CD14-positive monocyte (primary cell): ENCODE measurements around the gene PRAME. TPM values are rescaled to one million over a fixed set of nuclear protein-coding genes. Genes with fewer than 3 reads are reported as not detected.
"Not testable (repeated sequence)": the region's sequence is repeated elsewhere in the genome, so short reads cannot be mapped to it uniquely, and the experiment has no call there.

Experiments
- DNase-seq, 3 donors: peaks; one replicate each; pipeline ENCODE4 v3.0.0-alpha.2; 2011 to 2022
- H2AFZ ChIP-seq: 2 replicates; pipeline ENCODE4 v1.6.0; 2012; ENCODE audit warnings: mild to moderate bottlenecking, low read depth, low read length, inconsistent platforms; ENCODE audit not compliant: insufficient read depth, poor library complexity, severe bottlenecking
- H3K27ac ChIP-seq, 2 donors: 1 replicate in 1 of 2; 2 replicates in 1 of 2; pipeline ENCODE4 v1.5.1; 2012 to 2013; ENCODE audit warnings: low read length in 2 of 2, control low read depth in 1 of 2, inconsistent platforms in 1 of 2, low read depth in 1 of 2, mild to moderate bottlenecking in 1 of 2
- H3K27me3 ChIP-seq, 2 donors: one replicate each; pipeline versions ENCODE4 v1.6.0 to v1.6.1; 2011 to 2013; ENCODE audit warnings: low read length in 2 of 2; ENCODE audit not compliant: control insufficient read depth in 2 of 2, insufficient read depth in 2 of 2
- H3K36me3 ChIP-seq, 2 donors: replicated peaks in 1 of 2; 1 replicate in 1 of 2; 2 replicates in 1 of 2; pipeline versions ENCODE4 v1.5.1 to v1.6.1; 2012 to 2013; ENCODE audit warnings: low read length in 2 of 2, control low read depth in 1 of 2, inconsistent platforms in 1 of 2, mild to moderate bottlenecking in 1 of 2; ENCODE audit not compliant: insufficient read depth in 2 of 2, control insufficient read depth in 1 of 2
- H3K4me1 ChIP-seq, 2 donors: 1 replicate in 1 of 2; 2 replicates in 1 of 2; pipeline versions ENCODE4 v1.5.1 to v1.6.1; 2012 to 2013; ENCODE audit warnings: low read length in 2 of 2, control low read depth in 1 of 2, inconsistent platforms in 1 of 2, mild to moderate bottlenecking in 1 of 2, moderate library complexity in 1 of 2; ENCODE audit not compliant: insufficient read depth in 2 of 2, control insufficient read depth in 1 of 2
- H3K4me2 ChIP-seq: replicated peaks from 2 replicates; pipeline ENCODE3; 2012; ENCODE audit warnings: low read length, moderate library complexity, mild to moderate bottlenecking; ENCODE audit not compliant: poor library complexity, severe bottlenecking; ENCODE audit errors: extremely low read depth
- H3K4me3 ChIP-seq, 3 experiments: fragments of 200-600 bp in 1 of 3; sonication (generic) in 1 of 3; replicated peaks in 1 of 3; 1 replicate in 2 of 3; 2 replicates in 1 of 3; pipeline ENCODE4 v1.5.1; 2011 to 2013; ENCODE audit warnings: low read length in 3 of 3, mild to moderate bottlenecking in 3 of 3, control low read depth in 2 of 3, low read depth in 2 of 3, inconsistent platforms in 1 of 3, moderate library complexity in 1 of 3
- H3K79me2 ChIP-seq: 2 replicates; pipeline ENCODE4 v1.6.0; 2012; ENCODE audit warnings: mild to moderate bottlenecking, control low read depth, inconsistent platforms, low read length, moderate library complexity; ENCODE audit not compliant: insufficient read depth
- H3K9ac ChIP-seq: 2 replicates; pipeline ENCODE4 v1.6.0; 2017; ENCODE audit warnings: low read length, mild to moderate bottlenecking; ENCODE audit not compliant: insufficient read depth, poor library complexity, severe bottlenecking
- H3K9me3 ChIP-seq, 2 donors: replicated peaks in 1 of 2; 1 replicate in 1 of 2; 2 replicates in 1 of 2; pipeline versions ENCODE4 v1.5.1 to v1.6.1; 2012 to 2013; ENCODE audit warnings: low read length in 2 of 2, control low read depth in 1 of 2; ENCODE audit not compliant: control insufficient read depth in 1 of 2, insufficient read depth in 1 of 2
- H4K20me1 ChIP-seq: 2 replicates; pipeline ENCODE4 v1.6.0; 2012; ENCODE audit warnings: mild to moderate bottlenecking, low read length, control low read depth, moderate library complexity; ENCODE audit not compliant: insufficient read depth
- H3K27ac Mint-ChIP-seq, 7 donors: one replicate each; pipeline ENCODE4 v1.8.0; 2020; ENCODE audit warnings: mild to moderate bottlenecking in 7 of 7, mixed read lengths in 7 of 7, moderate library complexity in 6 of 7, inconsistent platforms in 2 of 7
- H3K27me3 Mint-ChIP-seq, 3 donors: one replicate each; pipeline ENCODE4 v1.8.0; 2021 to 2022; ENCODE audit warnings: low read depth in 3 of 3, mild to moderate bottlenecking in 3 of 3, mixed read lengths in 3 of 3, moderate library complexity in 3 of 3, inconsistent platforms in 1 of 3
- H3K36me3 Mint-ChIP-seq, 2 donors: one replicate each; pipeline ENCODE4 v1.8.0; 2020; ENCODE audit warnings: mixed read lengths in 2 of 2, inconsistent platforms in 1 of 2, mild to moderate bottlenecking in 1 of 2
- H3K4me1 Mint-ChIP-seq: one replicate; pipeline ENCODE4 v1.8.0; 2020; ENCODE audit warnings: mild to moderate bottlenecking, mixed read lengths
- H3K4me3 Mint-ChIP-seq, 2 donors: one replicate each; pipeline ENCODE4 v1.8.0; 2020; ENCODE audit warnings: mild to moderate bottlenecking in 2 of 2, mixed read lengths in 2 of 2, moderate library complexity in 1 of 2
- H3K9me3 Mint-ChIP-seq, 7 donors: one replicate each; pipeline ENCODE4 v1.8.0; 2020 to 2022; ENCODE audit warnings: mixed read lengths in 7 of 7, mild to moderate bottlenecking in 6 of 7, moderate library complexity in 6 of 7, inconsistent platforms in 2 of 7
- CTCF ChIP-seq: fragments of 200-600 bp; IDR thresholded peaks from one replicate; pipeline ENCODE4 v1.8.0; 2022; ENCODE audit warnings: antibody characterized with exemption, mild to moderate bottlenecking
- WGBS: methylation state at CpG from one replicate; pipeline ENCODE4 v1.1.5; 2013; ENCODE audit warnings: missing lambda C conversion rate; ENCODE audit not compliant: insufficient coverage; 5-methylcytosine and 5-hydroxymethylcytosine counted together
- intact Hi-C, 2 donors: fragments of 100-400 bp; cut with micrococcal nuclease; formaldehyde crosslinking; loops; one replicate each; pipeline versions ENCODE4 v1.15.0 to v1.15.1; 2023
- polyA plus RNA-seq, 3 donors: library from polyadenylated mRNA; depleted of rRNA in 1 of 3; unstranded in 2 of 3; stranded (reverse) in 1 of 3; fragments of 300-500 nt in 2 of 3; fragments of >200 nt in 1 of 3; fragmentation: Illumina TruSeq in 2 of 3; gene quantifications; 1 replicate in 2 of 3; 2 replicates in 1 of 3; pipeline ENCODE4 v1.2.3, GENCODE V29; 2012 to 2021

PRAME gene
- polyA plus RNA-seq, 3 donors: not detected

GRCh38 chr22:22533863-22534262 is 25.2 kb downstream of the PRAME start:
- Mint-ChIP-seq H3K9me3 (no peaks in the 10 kb centered on the region), H3K27ac (no peak overlapping the region), H3K4me1 (no peaks in the 10 kb centered on the region), H3K36me3 (no peaks in the 10 kb centered on the region), H3K27me3 (peaks cover 0 to 3% (median 0%) of the 10 kb centered on the region in 3 donors), H3K4me3 (no peak overlapping the region)
- Histone ChIP-seq H3K4me3 (no peak overlapping the region), H3K4me2 (no peak overlapping the region), H3K4me1 (no peaks in the 10 kb centered on the region), H3K9ac (no peak overlapping the region), H3K79me2 (no peaks in the 10 kb centered on the region), H2AFZ (no peak overlapping the region), H3K36me3 (no peaks in the 10 kb centered on the region), H4K20me1 (no peaks in the 10 kb centered on the region), H3K9me3 (no peaks in the 10 kb centered on the region), H3K27ac (no peak overlapping the region), H3K27me3 (no peaks in the 10 kb centered on the region)
- no CpG with 5 or more reads among the region's 5 CpGs for WGBS
- no peak for DNase-seq
- intact Hi-C loops: no loop called here
- no peak for TF ChIP-seq CTCF

- no peak for DNase-seq
- peaks cover 0 to 3% (median 0%) of the 10 kb centered on the region in 3 donors for H3K27me3 Mint-ChIP-seq
- no CpG with 5 or more reads among the region's 1 CpG for WGBS
- Histone ChIP-seq H3K4me2 (no peak overlapping the region), H3K36me3 (no peaks in the 10 kb centered on the region), H3K9ac (no peak overlapping the region), H3K27me3 (no peaks in the 10 kb centered on the region), H4K20me1 (no peaks in the 10 kb centered on the region), H2AFZ (no peak overlapping the region), H3K9me3 (no peaks in the 10 kb centered on the region), H3K4me3 (no peak overlapping the region), H3K79me2 (no peaks in the 10 kb centered on the region), H3K4me1 (no peaks in the 10 kb centered on the region), H3K27ac (no peak overlapping the region)
- H3K4me1 Mint-ChIP-seq: no peaks in the 10 kb centered on the region
- no peak overlapping the region for H3K4me3 Mint-ChIP-seq
- H3K27ac Mint-ChIP-seq: no peak overlapping the region
- intact Hi-C loops: no loop called here
- H3K36me3 Mint-ChIP-seq: no peaks in the 10 kb centered on the region
- peaks cover 0 to 1% (median 0%) of the 10 kb centered on the region in 7 donors for H3K9me3 Mint-ChIP-seq
- no peak for TF ChIP-seq CTCF
These were observed 25.6 kb downstream of the PRAME start for GRCh38 chr22:22533417-22533816.

- H2AFZ ChIP-seq, H4K20me1 ChIP-seq, H3K9me3 ChIP-seq, H3K27me3 Mint-ChIP-seq, H3K4me1 ChIP-seq, H3K9me3 Mint-ChIP-seq, H3K36me3 ChIP-seq, H3K4me3 ChIP-seq, H3K27ac Mint-ChIP-seq, intact Hi-C loops, H3K27me3 ChIP-seq, H3K4me2 ChIP-seq, H3K9ac ChIP-seq, H3K36me3 Mint-ChIP-seq, DNase-seq, H3K27ac ChIP-seq, H3K4me1 Mint-ChIP-seq, H3K79me2 ChIP-seq, H3K4me3 Mint-ChIP-seq: not testable (repeated sequence)
- 91% methylated on average over 5 of the region's 12 CpGs for WGBS
These were observed 26.5 kb downstream of the PRAME start for GRCh38 chr22:22532547-22533071.
